HG02759 (cell line): Measurements from ENCODE around the gene MTRFR.

ENCODE experiments used
- ATAC-seq: cut with Tn5 transposase; IDR thresholded peaks from one replicate; pipeline ENCODE4 v1.9.1; 2021; ENCODE audit warnings: mild to moderate bottlenecking, moderate library complexity; ENCODE audit not compliant: unreplicated experiment

MTRFR gene

GRCh38 chr12:123269896-123270213, 36.6 kb downstream of the MTRFR start:
- no peak for ATAC-seq

GRCh38 chr12:123270214-123271000, 37.2 kb downstream of the MTRFR start:
- ATAC-seq = peak; percentile 13

- ATAC-seq = peak; percentile 75
Measured at GRCh38 chr12:123271001-123271668, 37.9 kb downstream of the MTRFR start.

GRCh38 chr12:123273166-123273565, 39.9 kb downstream of the MTRFR start:
- ATAC-seq = no peak

GRCh38 chr12:123278101-123278627, 44.9 kb downstream of the MTRFR start:
- ATAC-seq = peak; percentile 73

GRCh38 chr12:123280971-123281370, 47.7 kb downstream of the MTRFR start:
- no peak for ATAC-seq

GRCh38 chr12:123282111-123282510, 48.9 kb downstream of the MTRFR start:
- ATAC-seq = no peak

- no peak for ATAC-seq
Measured at GRCh38 chr12:123283461-123283860, 50.2 kb downstream of the MTRFR start.

GRCh38 chr12:123284669-123285068, 51.4 kb downstream of the MTRFR start:
- no peak for ATAC-seq

GRCh38 chr12:123286652-123287373, 53.6 kb downstream of the MTRFR start:
- ATAC-seq = no peak

- ATAC-seq = no peak
Measured at GRCh38 chr12:123288751-123289346, 55.6 kb downstream of the MTRFR start.

- no peak for ATAC-seq
Measured at GRCh38 chr12:123289911-123290310, 56.7 kb downstream of the MTRFR start.

- ATAC-seq = no peak
Measured at GRCh38 chr12:123293178-123293760, 60.0 kb downstream of the MTRFR start.

GRCh38 chr12:123305136-123305535, 71.9 kb downstream of the MTRFR start:
- no peak for ATAC-seq

- no peak for ATAC-seq
Measured at GRCh38 chr12:123306200-123306599, 73.0 kb downstream of the MTRFR start.
